GM19438 (cell line): ENCODE measurements around the gene ZNF333.

Experiments used
- ATAC-seq: cut with Tn5 transposase; IDR thresholded peaks from one replicate; pipeline ENCODE4 v1.9.1; 2021; ENCODE audit warnings: low read depth; ENCODE audit not compliant: unreplicated experiment

Gene ZNF333

GRCh38 chr19:14689598-14690503 is at the start of gene ZNF333:
Gene ZNF333, plus strand, starts transcription at chr19:14690048. Its CDS starts 3,444 bp downstream, at chr19:14693492.
- peak; percentile 90 for ATAC-seq

GRCh38 chr19:14648506-14648905 is 41.3 kb upstream of the ZNF333 start:
- no peak for ATAC-seq

- ATAC-seq: no peak
Observed at GRCh38 chr19:14649020-14649419, 40.8 kb upstream of the ZNF333 start.

- no peak for ATAC-seq
Observed at GRCh38 chr19:14650161-14650560, 39.7 kb upstream of the ZNF333 start.

- ATAC-seq: no peak
Observed at GRCh38 chr19:14654786-14655560, 34.9 kb upstream of the ZNF333 start.

- no peak for ATAC-seq
Observed at GRCh38 chr19:14655726-14656125, 34.1 kb upstream of the ZNF333 start.

GRCh38 chr19:14659874-14660489 is 29.9 kb upstream of the ZNF333 start:
- no peak for ATAC-seq

GRCh38 chr19:14661372-14661924 is 28.4 kb upstream of the ZNF333 start:
- no peak for ATAC-seq

- ATAC-seq: no peak
Observed at GRCh38 chr19:14669940-14670339, 19.9 kb upstream of the ZNF333 start.

GRCh38 chr19:14670408-14670807 is 19.4 kb upstream of the ZNF333 start:
- ATAC-seq: no peak

- ATAC-seq: no peak
Observed at GRCh38 chr19:14672188-14672872, 17.5 kb upstream of the ZNF333 start.

- no peak for ATAC-seq
Observed at GRCh38 chr19:14673088-14673487, 16.8 kb upstream of the ZNF333 start.

- ATAC-seq: no peak
Observed at GRCh38 chr19:14674764-14675163, 15.1 kb upstream of the ZNF333 start, which contains the start of gene ADGRE3. Gene ADGRE3, minus strand, starts transcription at chr19:14674844. Its CDS starts 74 bp downstream, at chr19:14674770.

GRCh38 chr19:14676762-14677161 is 13.1 kb upstream of the ZNF333 start:
- ATAC-seq: no peak

GRCh38 chr19:14677464-14677863 is 12.4 kb upstream of the ZNF333 start:
- ATAC-seq: no peak

- ATAC-seq: no peak
Observed at GRCh38 chr19:14678199-14678598, 11.6 kb upstream of the ZNF333 start.

GRCh38 chr19:14682084-14682483 is 7.8 kb upstream of the ZNF333 start:
- no peak for ATAC-seq

GRCh38 chr19:14683439-14683838 is 6.4 kb upstream of the ZNF333 start:
- no peak for ATAC-seq

- no peak for ATAC-seq
Observed at GRCh38 chr19:14686411-14686810, 3.4 kb upstream of the ZNF333 start.

- no peak for ATAC-seq
Observed at GRCh38 chr19:14694641-14695266, 4.9 kb downstream of the ZNF333 start.
